K562 (cell line): ENCODE results near the gene NDUFV2. TPM values are rescaled to one million over a fixed set of nuclear protein-coding genes. Genes with fewer than 3 reads are reported as not detected.

Experiments used
- ARID1B ChIP-seq: fragments of 450-650 bp; IDR thresholded peaks from 2 replicates; pipeline ENCODE4 v1.6.1; 2016; ENCODE audit warnings: antibody characterized with exemption, mild to moderate bottlenecking, inconsistent platforms
- BHLHE40 ChIP-seq: IDR thresholded peaks from 2 replicates; pipeline ENCODE4 v1.6.1; 2011; ENCODE audit warnings: low read length, improper control_type of control experiment
- CREB5 ChIP-seq: fragments of 250-450 bp; sonication (Bioruptor Pico); IDR thresholded peaks from 2 replicates; pipeline ENCODE4 v1.5.0; 2020; ENCODE audit warnings: mild to moderate bottlenecking
- CTCFL ChIP-seq: IDR thresholded peaks from 2 replicates; pipeline ENCODE4 v1.6.1; 2011; ENCODE audit warnings: borderline replicate concordance, low read depth, mild to moderate bottlenecking, moderate library complexity, low read length; ENCODE audit not compliant: insufficient read depth, poor library complexity, severe bottlenecking
- FIP1L1 ChIP-seq: fragments of 200-400 bp; formaldehyde crosslinking; IDR thresholded peaks from 2 replicates; pipeline ENCODE4 v1.6.1; 2018; ENCODE audit warnings: mild to moderate bottlenecking, low read depth, low read length; ENCODE audit not compliant: poor library complexity, severe bottlenecking
- JUN ChIP-seq, 2 experiments: sonication (generic) in 1 of 2; formaldehyde crosslinking in 1 of 2; IDR thresholded peaks; 2 replicates each; pipeline versions ENCODE4 v1.6.1 to v1.8.0; 2012 to 2022; ENCODE audit warnings: borderline replicate concordance in 2 of 2, mild to moderate bottlenecking in 2 of 2, improper control_type of control experiment in 1 of 2, low read depth in 1 of 2, low read length in 1 of 2, missing genetic modification reagents in 1 of 2
- JUND ChIP-seq, 2 experiments: IDR thresholded peaks; 2 replicates in 1 of 2; 3 replicates in 1 of 2; pipeline ENCODE4 v1.6.1; 2011; ENCODE audit warnings: borderline replicate concordance in 2 of 2, low read depth in 2 of 2, low read length in 2 of 2, improper control_type of control experiment in 1 of 2, missing biosample characterization in 1 of 2, missing genetic modification characterization in 1 of 2, missing genetic modification reagents in 1 of 2
- NR0B1 ChIP-seq: fragments of 450-650 bp; IDR thresholded peaks from one replicate; pipeline ENCODE4 v1.6.1; 2018; ENCODE audit warnings: mild to moderate bottlenecking, moderate library complexity; ENCODE audit not compliant: partially characterized antibody
- POLR2H ChIP-seq: IDR thresholded peaks from 2 replicates; pipeline ENCODE4 v1.6.1; 2016; ENCODE audit warnings: missing genetic modification characterization, low read depth, mild to moderate bottlenecking, control low read depth, missing compliant biosample characterization, moderate library complexity
- RB1 ChIP-seq: fragments of 450-650 bp; IDR thresholded peaks from 2 replicates; pipeline ENCODE4 v1.6.1; 2017; ENCODE audit warnings: low read depth, mild to moderate bottlenecking
- USF2 ChIP-seq: sonication (generic); formaldehyde crosslinking; IDR thresholded peaks from 2 replicates; pipeline ENCODE4 v1.5.0; 2020; ENCODE audit warnings: missing genetic modification reagents
- ZNF224 ChIP-seq: sonication (generic); formaldehyde crosslinking; IDR thresholded peaks from 2 replicates; pipeline ENCODE4 v1.8.0; 2022; ENCODE audit warnings: mild to moderate bottlenecking, missing genetic modification reagents
- ZNF324 ChIP-seq: fragments of 250-450 bp; sonication (Bioruptor Pico); IDR thresholded peaks from 2 replicates; pipeline ENCODE4 v1.4.0; 2020; ENCODE audit warnings: mild to moderate bottlenecking
- polyA plus RNA-seq, 8 experiments: library from polyadenylated mRNA; depleted of rRNA in 4 of 8; stranded (reverse) in 5 of 8; unstranded in 3 of 8; fragments of >200 nt; fragmentation: Nextera tagmentation in 2 of 8; fragmentation: Illumina TruSeq in 1 of 8; extraction: Ambion mirVana in 2 of 8; extraction: Trizol in 1 of 8; gene quantifications; 2 replicates each; pipeline versions ENCODE4 v1.2.1 to v1.2.3, GENCODE V29; 2011 to 2014; ENCODE audit warnings: inconsistent platforms in 1 of 8, missing spikeins in 1 of 8
- total RNA-seq, 7 experiments: library from RNA; depleted of rRNA in 6 of 7; stranded (reverse); fragments of >200 nt in 6 of 7; fragmentation: Illumina TruSeq in 2 of 7; extraction: Trizol in 2 of 7; gene quantifications; 2 replicates each; pipeline versions ENCODE4 v1.2.1 to v1.2.3, GENCODE V29; 2011 to 2021; ENCODE audit warnings: low replicate concordance in 1 of 7
- TF ChIP-seq, protein P1 (sequence below): fragments of 450-650 bp; formaldehyde crosslinking; conservative IDR thresholded peaks from 2 replicates; pipeline ENCODE4 v1.4.0; 2022; ENCODE audit warnings: mild to moderate bottlenecking, missing genetic modification characterization
- TF ChIP-seq, protein P2 (sequence below): fragments of 250-450 bp; sonication (Bioruptor Pico); IDR thresholded peaks from 2 replicates; pipeline ENCODE4 v1.8.0; 2021; ENCODE audit warnings: moderate library complexity, mild to moderate bottlenecking, inconsistent platforms

The NDUFV2 gene
- total and polyA plus RNA-seq, 9 of the 15 experiments (the other 6 are each of a cell fraction or from before 2014, with no cell fraction given): 213 to 550 (median 384) TPM

- TF ChIP-seq POLR2H (peak; percentile 28), NR0B1 (no peak), BHLHE40 (peak; percentile 99), JUN (IDR thresholded peaks at IDR 0.05; ENCODE audit: borderline replicate concordance, low read depth, low read length) (peak; percentile 66; the same call in 1 of the 2 replicates), JUN (CRISPR knock-in tag; IDR thresholded peaks at IDR 0.05; ENCODE audit: borderline replicate concordance) (peak; percentile 8; the same call in 1 of the 2 replicates), JUND (IDR thresholded peaks at IDR 0.05; ENCODE audit: borderline replicate concordance, low read depth, low read length) (peak; percentile 97), JUND (tag; IDR thresholded peaks at IDR 0.05; ENCODE audit: borderline replicate concordance, low read depth, low read length) (no peak; the same call in 2 of the 3 replicates), CREB5 (CRISPR knock-in tag) (no peak), USF2 (CRISPR knock-in tag) (peak; percentile 98), RB1 (peak; percentile 85), ARID1B (peak; percentile 59; the same call in 1 of the 2 replicates), CTCFL (peak; percentile 11), ZNF224 (no peak), ZNF324 (no peak), FIP1L1 (peak; percentile 64)
- TF ChIP-seq, protein P1, sequence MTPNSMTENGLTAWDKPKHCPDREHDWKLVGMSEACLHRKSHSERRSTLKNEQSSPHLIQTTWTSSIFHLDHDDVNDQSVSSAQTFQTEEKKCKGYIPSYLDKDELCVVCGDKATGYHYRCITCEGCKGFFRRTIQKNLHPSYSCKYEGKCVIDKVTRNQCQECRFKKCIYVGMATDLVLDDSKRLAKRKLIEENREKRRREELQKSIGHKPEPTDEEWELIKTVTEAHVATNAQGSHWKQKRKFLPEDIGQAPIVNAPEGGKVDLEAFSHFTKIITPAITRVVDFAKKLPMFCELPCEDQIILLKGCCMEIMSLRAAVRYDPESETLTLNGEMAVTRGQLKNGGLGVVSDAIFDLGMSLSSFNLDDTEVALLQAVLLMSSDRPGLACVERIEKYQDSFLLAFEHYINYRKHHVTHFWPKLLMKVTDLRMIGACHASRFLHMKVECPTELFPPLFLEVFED (CRISPR knock-in tag): 0 out of 2 replicates have a peak, but pooled peaks have one; percentile 41
- TF ChIP-seq, protein P2, sequence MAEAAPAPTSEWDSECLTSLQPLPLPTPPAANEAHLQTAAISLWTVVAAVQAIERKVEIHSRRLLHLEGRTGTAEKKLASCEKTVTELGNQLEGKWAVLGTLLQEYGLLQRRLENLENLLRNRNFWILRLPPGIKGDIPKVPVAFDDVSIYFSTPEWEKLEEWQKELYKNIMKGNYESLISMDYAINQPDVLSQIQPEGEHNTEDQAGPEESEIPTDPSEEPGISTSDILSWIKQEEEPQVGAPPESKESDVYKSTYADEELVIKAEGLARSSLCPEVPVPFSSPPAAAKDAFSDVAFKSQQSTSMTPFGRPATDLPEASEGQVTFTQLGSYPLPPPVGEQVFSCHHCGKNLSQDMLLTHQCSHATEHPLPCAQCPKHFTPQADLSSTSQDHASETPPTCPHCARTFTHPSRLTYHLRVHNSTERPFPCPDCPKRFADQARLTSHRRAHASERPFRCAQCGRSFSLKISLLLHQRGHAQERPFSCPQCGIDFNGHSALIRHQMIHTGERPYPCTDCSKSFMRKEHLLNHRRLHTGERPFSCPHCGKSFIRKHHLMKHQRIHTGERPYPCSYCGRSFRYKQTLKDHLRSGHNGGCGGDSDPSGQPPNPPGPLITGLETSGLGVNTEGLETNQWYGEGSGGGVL: no peak
Measured at GRCh38 chr18:9136315-9137155, 34.0 kb downstream of the NDUFV2 start, which contains the start of gene ANKRD12 (continued).
